ENCODE measurements around the gene CDK11A. TPM values are rescaled to one million over a fixed set of nuclear protein-coding genes. Genes with fewer than 3 reads are reported as not detected.
"Not testable (repeated sequence)": the region's sequence is repeated elsewhere in the genome, so short reads cannot be mapped to it uniquely, and the experiment has no call there.

Gene CDK11A
- total and polyA plus RNA-seq, 2 donors (not counting 3 experiments of a cell fraction or from before 2014, with no cell fraction given), result 30.7 to 50.4 TPM

GRCh38 chr1:1664941-1665814 is 59.0 kb downstream of the CDK11A start:
- TF ChIP-seq GATA2 (IDR thresholded peaks at IDR 0.05; ENCODE audit: insufficient read depth, insufficient read length, low read depth, low read length) (no peak), POLR2A (IDR thresholded peaks at IDR 0.05; ENCODE audit: low read depth, low read length) (no peak), MAX (IDR thresholded peaks at IDR 0.05; ENCODE audit: insufficient read depth, insufficient read length) (no peak), MYC (IDR thresholded peaks at IDR 0.05; ENCODE audit: low read depth, low read length) (no peak), EZH2 (IDR thresholded peaks at IDR 0.05; ENCODE audit: borderline replicate concordance, low read depth, low read length, severe bottlenecking) (no peak), POLR2AphosphoS5 (IDR thresholded peaks at IDR 0.05; ENCODE audit: insufficient read depth, low read depth, low read length) (no peak), CTCF (IDR thresholded peaks at IDR 0.05; ENCODE audit: extremely low read depth in 1 of 2, insufficient read depth in 1 of 2, low read depth in 1 of 2, low read length in 2 of 2) (no peak), FOS (IDR thresholded peaks at IDR 0.05; ENCODE audit: borderline replicate concordance, insufficient read depth, low read length) (no peak), JUN (IDR thresholded peaks at IDR 0.05; ENCODE audit: borderline replicate concordance, insufficient read depth, insufficient read length, low read depth) (no peak)
- H3K9ac ChIP-seq (replicated peaks; ENCODE audit: extremely low read depth, insufficient read depth, low read length), result no peak overlapping the region
- intact Hi-C loops (cut with micrococcal nuclease) (no loop called here), dilution Hi-C loops (cut with MboI; ENCODE audit: extremely low pct_ligation_motif_present, low sequenced_read_pairs) (no loop called here)
- no peak overlapping the region for H3K4me3 ChIP-seq (replicated peaks in 1 of 3; ENCODE audit: insufficient read depth in 1 of 3, low read depth in 1 of 3, low read length in 3 of 3)
- H3K79me2 ChIP-seq (ENCODE audit: control insufficient read depth, insufficient read depth, low read length), result no peaks in the 10 kb centered on the region
- FAIRE-seq (no peak), DNase-seq (ENCODE audit: low read depth, low spot score) (no peak)
- no peaks in the 10 kb centered on the region for H3K9me1 ChIP-seq (replicated peaks; ENCODE audit: control insufficient read depth, extremely low read depth, insufficient read depth, low read length)
- H3K36me3 ChIP-seq (ENCODE audit: control insufficient read depth in 2 of 2, extremely low read depth in 1 of 2, insufficient read depth in 2 of 2, low read length in 2 of 2), result peaks cover 0 to 20% of the 10 kb centered on the region in 2 experiments
- H3K4me2 ChIP-seq (ENCODE audit: insufficient read depth, low read length), result no peak overlapping the region
- no peak overlapping the region for H2AFZ ChIP-seq (ENCODE audit: low read depth, low read length)
- H3K9me3 ChIP-seq (replicated peaks; ENCODE audit: control insufficient read depth, insufficient read depth, low read length), result no peaks in the 10 kb centered on the region
- no TSS peak for BruUV-seq (replicated peaks)
- ChIA-PET CTCF (interaction anchor here (1.4 to 1.8 kb wide), 2 partner anchors 14 to 19 kb away, joined by 4 to 8 read pairs; no protein-coding TSS in a partner anchor), POLR2A (no interaction called here)
- no peak overlapping the region for H3K27ac ChIP-seq (ENCODE audit: insufficient read depth, low read depth, low read length)
- H3K27me3 ChIP-seq (ENCODE audit: control insufficient read depth in 2 of 2, insufficient read depth in 2 of 2, low read length in 2 of 2), result no peaks in the 10 kb centered on the region
- H4K20me1 ChIP-seq (replicated peaks; ENCODE audit: control insufficient read depth, extremely low read depth, insufficient read depth, low read length), result no peaks in the 10 kb centered on the region
- H3K4me1 ChIP-seq (ENCODE audit: control insufficient read depth, extremely low read depth, insufficient read depth, low read length), result no peaks in the 10 kb centered on the region

DNA sequence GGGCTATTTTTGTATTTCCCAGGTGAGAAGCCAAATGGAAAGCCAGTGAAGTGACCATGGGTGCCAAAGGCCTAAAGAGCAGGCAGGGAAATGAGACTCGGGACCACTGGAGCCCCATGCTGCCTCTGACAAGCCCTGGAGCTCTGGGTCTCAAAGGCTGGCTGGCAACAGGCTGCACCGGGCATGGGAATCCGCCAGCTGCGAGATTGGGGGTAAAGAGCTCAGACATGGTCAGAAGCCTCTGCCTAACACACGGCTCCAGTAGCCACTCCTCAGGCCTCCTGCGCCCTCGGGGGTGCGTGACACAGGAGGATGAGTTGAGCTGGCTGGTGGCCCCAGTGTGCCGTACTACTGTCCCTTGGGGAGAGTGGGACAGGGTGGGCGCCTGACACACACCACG is 59.8 kb downstream of the CDK11A start:
- dilution Hi-C loops (cut with MboI; ENCODE audit: extremely low pct_ligation_motif_present, low sequenced_read_pairs); H3K9ac ChIP-seq (replicated peaks; ENCODE audit: extremely low read depth, insufficient read depth, low read length); BruUV-seq (replicated peaks); H3K4me3 ChIP-seq (replicated peaks in 1 of 3; ENCODE audit: insufficient read depth in 1 of 3, low read depth in 1 of 3, low read length in 3 of 3); H3K27me3 ChIP-seq (ENCODE audit: control insufficient read depth in 2 of 2, insufficient read depth in 2 of 2, low read length in 2 of 2); FAIRE-seq; intact Hi-C loops (cut with micrococcal nuclease); H4K20me1 ChIP-seq (replicated peaks; ENCODE audit: control insufficient read depth, extremely low read depth, insufficient read depth, low read length); H2AFZ ChIP-seq (ENCODE audit: low read depth, low read length); H3K4me2 ChIP-seq (ENCODE audit: insufficient read depth, low read length); POLR2A ChIA-PET; H3K9me3 ChIP-seq (replicated peaks; ENCODE audit: control insufficient read depth, insufficient read depth, low read length); H3K9me1 ChIP-seq (replicated peaks; ENCODE audit: control insufficient read depth, extremely low read depth, insufficient read depth, low read length); H3K27ac ChIP-seq (ENCODE audit: insufficient read depth, low read depth, low read length); H3K4me1 ChIP-seq (ENCODE audit: control insufficient read depth, extremely low read depth, insufficient read depth, low read length); CTCF ChIA-PET; DNase-seq (ENCODE audit: low read depth, low spot score); H3K79me2 ChIP-seq (ENCODE audit: control insufficient read depth, insufficient read depth, low read length): not testable (repeated sequence)
- H3K36me3 ChIP-seq (ENCODE audit: control insufficient read depth in 2 of 2, extremely low read depth in 1 of 2, insufficient read depth in 2 of 2, low read length in 2 of 2), result peaks cover 0 to 20% of the 10 kb centered on the region in 2 experiments

Data from endothelial cell of umbilical vein (primary cell).